T-helper 1 cell treated with Interleukin-12 subunit alpha and Interleukin-12 subunit beta and Interleukin-4 antibody, amounts not matched to agents 30 μg/mL and 1 μg/mL, for 36 hours (primary cell): ENCODE data around the gene BCKDHA.

Experiments
- H3K27ac Mint-ChIP-seq: one replicate; pipeline ENCODE4 v1.8.0; 2021; ENCODE audit warnings: mild to moderate bottlenecking, mixed read lengths
- H3K27me3 Mint-ChIP-seq: one replicate; pipeline ENCODE4 v1.8.0; 2021; ENCODE audit warnings: low read depth, mixed read lengths
- H3K36me3 Mint-ChIP-seq: one replicate; pipeline ENCODE4 v1.8.0; 2021; ENCODE audit warnings: low read depth, mixed read lengths
- H3K4me1 Mint-ChIP-seq: one replicate; pipeline ENCODE4 v1.8.0; 2021; ENCODE audit warnings: low read depth, mixed read lengths
- H3K4me3 Mint-ChIP-seq: one replicate; pipeline ENCODE4 v1.8.0; 2021; ENCODE audit warnings: mild to moderate bottlenecking, moderate library complexity, mixed read lengths
- H3K9me3 Mint-ChIP-seq: one replicate; pipeline ENCODE4 v1.8.0; 2021; ENCODE audit warnings: mixed read lengths

Gene BCKDHA

GRCh38 chr19:41397086-41398049, at the start of gene BCKDHA, which contains the start of gene EXOSC5:
Gene BCKDHA (plus strand): TSS chr19:41397818. CDS start chr19:41397828, 10 bp downstream.
Gene EXOSC5 (minus strand): TSS chr19:41397359. CDS start chr19:41397328, 31 bp downstream.
- Mint-ChIP-seq H3K27me3 (no peaks in the 10 kb centered on the region), H3K27ac (peak within 1 kb of the TSS; percentile 100), H3K4me1 (peaks cover 29% of the 10 kb centered on the region)

GRCh38 chr19:41350735-41351338, 46.8 kb upstream of the BCKDHA start:
- no peaks in the 10 kb centered on the region for H3K27me3 Mint-ChIP-seq
- peaks cover 38% of the 10 kb centered on the region for H3K4me1 Mint-ChIP-seq
- peaks cover 34% of the 10 kb centered on the region for H3K36me3 Mint-ChIP-seq
- peak overlapping the region; percentile 96 for H3K4me3 Mint-ChIP-seq
- H3K27ac Mint-ChIP-seq = peak overlapping the region; percentile 85
- H3K9me3 Mint-ChIP-seq = peaks cover 4% of the 10 kb centered on the region

More at GRCh38 chr19:41397086-41398049, at the start of gene BCKDHA, which contains the start of gene EXOSC5:
- Mint-ChIP-seq H3K4me3 (peak within 1 kb of the TSS; percentile 97), H3K36me3 (peaks cover 4% of the 10 kb centered on the region), H3K9me3 (no peaks in the 10 kb centered on the region)

- H3K4me1 Mint-ChIP-seq = peaks cover 41% of the 10 kb centered on the region
- peaks cover 29% of the 10 kb centered on the region for H3K36me3 Mint-ChIP-seq
- peak overlapping the region; percentile 96 for H3K4me3 Mint-ChIP-seq
- H3K27me3 Mint-ChIP-seq = no peaks in the 10 kb centered on the region
- H3K27ac Mint-ChIP-seq = peak overlapping the region; percentile 96
- H3K9me3 Mint-ChIP-seq = peaks cover 4% of the 10 kb centered on the region
These were observed 46.0 kb upstream of the BCKDHA start for GRCh38 chr19:41351339-41352245.

- Mint-ChIP-seq H3K4me3 (peak overlapping the region; percentile 96), H3K36me3 (peaks cover 29% of the 10 kb centered on the region), H3K27ac (peak overlapping the region; percentile 96), H3K9me3 (peaks cover 4% of the 10 kb centered on the region), H3K4me1 (peaks cover 47% of the 10 kb centered on the region), H3K27me3 (no peaks in the 10 kb centered on the region)
These were observed 45.4 kb upstream of the BCKDHA start for GRCh38 chr19:41352279-41352608.

- Mint-ChIP-seq H3K27ac (peak overlapping the region; percentile 96), H3K4me1 (peaks cover 50% of the 10 kb centered on the region), H3K36me3 (peaks cover 30% of the 10 kb centered on the region), H3K4me3 (peak overlapping the region; percentile 96), H3K27me3 (no peaks in the 10 kb centered on the region), H3K9me3 (peaks cover 4% of the 10 kb centered on the region)
These were observed 44.8 kb upstream of the BCKDHA start for GRCh38 chr19:41352609-41353465.

- H3K9me3 Mint-ChIP-seq = peaks cover 3% of the 10 kb centered on the region
- H3K4me1 Mint-ChIP-seq = peaks cover 55% of the 10 kb centered on the region
- peak within 1 kb of the TSS; percentile 96 for H3K4me3 Mint-ChIP-seq
- peaks cover 25% of the 10 kb centered on the region for H3K36me3 Mint-ChIP-seq
- H3K27ac Mint-ChIP-seq = peak within 1 kb of the TSS; percentile 95
- no peaks in the 10 kb centered on the region for H3K27me3 Mint-ChIP-seq
These were observed 43.9 kb upstream of the BCKDHA start, which contains the start of gene TGFB1 for GRCh38 chr19:41353466-41354342. Gene TGFB1 (minus strand): TSS chr19:41353922. CDS start chr19:41353044, 878 bp downstream.

GRCh38 chr19:41354343-41354953, 43.2 kb upstream of the BCKDHA start:
- H3K27ac Mint-ChIP-seq = peak overlapping the region; percentile 95
- H3K9me3 Mint-ChIP-seq = no peaks in the 10 kb centered on the region
- H3K4me1 Mint-ChIP-seq = peaks cover 48% of the 10 kb centered on the region

GRCh38 chr19:41355035-41355434, 42.6 kb upstream of the BCKDHA start:
- Mint-ChIP-seq H3K4me1 (peaks cover 44% of the 10 kb centered on the region), H3K4me3 (peak overlapping the region; percentile 43), H3K9me3 (no peaks in the 10 kb centered on the region), H3K36me3 (peaks cover 19% of the 10 kb centered on the region), H3K27ac (peak overlapping the region; percentile 82), H3K27me3 (no peaks in the 10 kb centered on the region)

More at GRCh38 chr19:41354343-41354953, 43.2 kb upstream of the BCKDHA start:
- Mint-ChIP-seq H3K27me3 (no peaks in the 10 kb centered on the region), H3K36me3 (peaks cover 19% of the 10 kb centered on the region), H3K4me3 (peak overlapping the region; percentile 86)

- Mint-ChIP-seq H3K9me3 (no peaks in the 10 kb centered on the region), H3K4me3 (peak overlapping the region; percentile 36), H3K27me3 (no peaks in the 10 kb centered on the region), H3K27ac (peak overlapping the region; percentile 82), H3K4me1 (peaks cover 41% of the 10 kb centered on the region), H3K36me3 (peaks cover 18% of the 10 kb centered on the region)
These were observed 41.8 kb upstream of the BCKDHA start for GRCh38 chr19:41355802-41356201.

- Mint-ChIP-seq H3K27me3 (no peaks in the 10 kb centered on the region), H3K4me1 (peaks cover 39% of the 10 kb centered on the region), H3K9me3 (no peaks in the 10 kb centered on the region), H3K36me3 (peaks cover 9% of the 10 kb centered on the region), H3K4me3 (peak overlapping the region; percentile 65), H3K27ac (peak overlapping the region; percentile 91)
These were observed 40.5 kb upstream of the BCKDHA start for GRCh38 chr19:41356984-41357739.

GRCh38 chr19:41357746-41358145, 39.9 kb upstream of the BCKDHA start:
- H3K4me1 Mint-ChIP-seq = peaks cover 37% of the 10 kb centered on the region
- no peaks in the 10 kb centered on the region for H3K27me3 Mint-ChIP-seq
- H3K4me3 Mint-ChIP-seq = peak overlapping the region; percentile 65
- peaks cover 8% of the 10 kb centered on the region for H3K36me3 Mint-ChIP-seq
- peak overlapping the region; percentile 91 for H3K27ac Mint-ChIP-seq
- no peaks in the 10 kb centered on the region for H3K9me3 Mint-ChIP-seq

GRCh38 chr19:41359741-41360140, 37.9 kb upstream of the BCKDHA start:
- no peak overlapping the region for H3K27ac Mint-ChIP-seq
- peaks cover 10% of the 10 kb centered on the region for H3K36me3 Mint-ChIP-seq
- no peaks in the 10 kb centered on the region for H3K27me3 Mint-ChIP-seq
- peaks cover 42% of the 10 kb centered on the region for H3K4me1 Mint-ChIP-seq
- H3K9me3 Mint-ChIP-seq = no peaks in the 10 kb centered on the region
- no peak overlapping the region for H3K4me3 Mint-ChIP-seq
